Fibroblast of lung (primary cell): ENCODE measurements around the gene FILIP1L. TPM values are rescaled to one million over a fixed set of nuclear protein-coding genes. Genes with fewer than 3 reads are reported as not detected.

Experiments used
- DNase-seq, 2 donors: peaks; one replicate each; pipeline versions ENCODE4 v3.0.0 to v3.0.0-alpha.2; 2010; ENCODE audit warnings: low read depth in 2 of 2
- H2AFZ ChIP-seq: 2 replicates; pipeline ENCODE4 v1.5.1; 2012; ENCODE audit warnings: low read length, control low read depth, inconsistent platforms
- H3K27ac ChIP-seq: 2 replicates; pipeline ENCODE4 v1.5.1; 2011; ENCODE audit warnings: low read length, control low read depth; ENCODE audit not compliant: insufficient read depth
- H3K27me3 ChIP-seq: 2 replicates; pipeline ENCODE4 v1.5.1; 2011; ENCODE audit warnings: mild to moderate bottlenecking, low read length; ENCODE audit not compliant: control insufficient read depth, insufficient read depth
- H3K36me3 ChIP-seq: 2 replicates; pipeline ENCODE4 v1.5.1; 2011; ENCODE audit warnings: low read length; ENCODE audit not compliant: control insufficient read depth, insufficient read depth
- H3K4me1 ChIP-seq: 2 replicates; pipeline ENCODE4 v1.5.1; 2011; ENCODE audit warnings: low read length; ENCODE audit not compliant: control insufficient read depth, insufficient read depth; ENCODE audit errors: extremely low read depth
- H3K4me2 ChIP-seq: 2 replicates; pipeline ENCODE4 v1.5.1; 2011; ENCODE audit warnings: low read length, control low read depth; ENCODE audit not compliant: insufficient read depth; ENCODE audit errors: extremely low read depth
- H3K4me3 ChIP-seq, 4 experiments: fragments of 200-600 bp in 1 of 4; sonication (generic) in 1 of 4; replicated peaks in 1 of 4; 2 replicates each; pipeline ENCODE4 v1.5.1; 2011 to 2016; ENCODE audit warnings: low read length in 4 of 4, low read depth in 3 of 4, mild to moderate bottlenecking in 3 of 4, control low read depth in 2 of 4, inconsistent platforms in 1 of 4, mixed read lengths in 1 of 4; ENCODE audit not compliant: insufficient read depth in 1 of 4; ENCODE audit errors: control extremely low read depth in 1 of 4
- H3K79me2 ChIP-seq: 2 replicates; pipeline ENCODE4 v1.5.1; 2012; ENCODE audit warnings: mild to moderate bottlenecking, low read length, inconsistent platforms; ENCODE audit not compliant: control insufficient read depth, insufficient read depth
- H3K9ac ChIP-seq: 2 replicates; pipeline ENCODE4 v1.5.1; 2011; ENCODE audit warnings: mild to moderate bottlenecking, low read length, control low read depth; ENCODE audit not compliant: insufficient read depth
- H3K9me3 ChIP-seq: 2 replicates; pipeline ENCODE4 v1.5.1; 2012; ENCODE audit warnings: low read depth, low read length; ENCODE audit not compliant: control insufficient read depth, insufficient read depth
- H4K20me1 ChIP-seq: 2 replicates; pipeline ENCODE4 v1.5.1; 2011; ENCODE audit warnings: low read length; ENCODE audit not compliant: control insufficient read depth, insufficient read depth; ENCODE audit errors: extremely low read depth
- CTCF ChIP-seq, 2 donors: IDR thresholded peaks in 1 of 2; conservative IDR thresholded peaks in 1 of 2; 1 replicate in 1 of 2; 2 replicates in 1 of 2; pipeline ENCODE4 v1.5.1; 2011 to 2012; ENCODE audit warnings: low read length in 2 of 2, control low read depth in 1 of 2, inconsistent platforms in 1 of 2, low read depth in 1 of 2, mild to moderate bottlenecking in 1 of 2
- EZH2 ChIP-seq: IDR thresholded peaks from 2 replicates; pipeline ENCODE4 v1.5.1; 2012; ENCODE audit warnings: low read length, control low read depth, mild to moderate bottlenecking; ENCODE audit errors: missing control alignments
- polyA plus RNA-seq, 2 donors: library from polyadenylated mRNA; depleted of rRNA in 1 of 2; stranded (reverse) in 1 of 2; unstranded in 1 of 2; fragments of >200 nt; gene quantifications; 2 replicates each; pipeline ENCODE4 v1.2.1, GENCODE V29; 2011 to 2012; ENCODE audit warnings: missing spikeins in 1 of 2
- total RNA-seq: library from RNA; depleted of rRNA; stranded (reverse); fragments of >200 nt; gene quantifications from 2 replicates; pipeline ENCODE4 v1.2.1, GENCODE V29; 2014

FILIP1L gene
- total and polyA plus RNA-seq, 2 donors (not counting 1 experiment from before 2014, with no cell fraction given), result 92.8 to 126 TPM

GRCh38 chr3:99794485-99794884, 319.8 kb downstream of the FILIP1L start:
- Histone ChIP-seq H2AFZ (no peak overlapping the region), H4K20me1 (no peaks in the 10 kb centered on the region), H3K4me2 (no peak overlapping the region), H3K79me2 (no peaks in the 10 kb centered on the region), H3K9me3 (no peaks in the 10 kb centered on the region), H3K9ac (no peak overlapping the region), H3K4me3 (no peak overlapping the region), H3K27me3 (no peaks in the 10 kb centered on the region), H3K4me1 (no peaks in the 10 kb centered on the region), H3K27ac (no peak overlapping the region), H3K36me3 (peaks cover 2% of the 10 kb centered on the region)
- no peak for TF ChIP-seq CTCF (conservative IDR thresholded peaks at IDR 0.05 in 1 of 2, IDR thresholded peaks at IDR 0.05 in 1 of 2; ENCODE audit: low read depth in 1 of 2, low read length in 2 of 2)
- TF ChIP-seq EZH2, result no peak
- DNase-seq, result no peak

GRCh38 chr3:99789011-99789721, 325.1 kb downstream of the FILIP1L start:
- Histone ChIP-seq H4K20me1 (no peaks in the 10 kb centered on the region), H3K4me2 (peak overlapping the region; percentile 15), H3K9ac (no peak overlapping the region), H3K79me2 (no peaks in the 10 kb centered on the region), H3K4me1 (peaks cover 2% of the 10 kb centered on the region), H2AFZ (no peak overlapping the region), H3K9me3 (no peaks in the 10 kb centered on the region), H3K4me3 (no peak overlapping the region), H3K36me3 (peaks cover 2% of the 10 kb centered on the region), H3K27me3 (no peaks in the 10 kb centered on the region), H3K27ac (no peak overlapping the region)
- TF ChIP-seq EZH2 (no peak), CTCF (conservative IDR thresholded peaks at IDR 0.05 in 1 of 2, IDR thresholded peaks at IDR 0.05 in 1 of 2; ENCODE audit: low read depth in 1 of 2, low read length in 2 of 2) (peak; percentile 85 to 90)
- peak; percentile 62 to 81 for DNase-seq

Other genes with a start within 250 kb of the FILIP1L start
- 80.1 and 121 TPM in 2 replicates for gene TBC1D23, start 146.5 kb upstream of the FILIP1L start, total RNA-seq
- gene TBC1D23, start 146.5 kb upstream of the FILIP1L start, polyA plus RNA-seq, result 54.9 and 55.7 TPM in 2 replicates
- 10.3 and 13.4 TPM in 2 replicates for gene NIT2, start 220.3 kb upstream of the FILIP1L start, total RNA-seq
- gene NIT2, start 220.3 kb upstream of the FILIP1L start, polyA plus RNA-seq, result 42.6 and 53.8 TPM in 2 replicates